ENCODE data around the gene FUBP1. TPM values are rescaled to one million over a fixed set of nuclear protein-coding genes. Genes with fewer than 3 reads are reported as not detected.
A peak's percentile ranks its signal among the peaks of the same experiment; 100 is the strongest.

The FUBP1 gene
- polyA plus RNA-seq, 3 donors: 16.5 to 47.3 (median 16.5) TPM

DNA sequence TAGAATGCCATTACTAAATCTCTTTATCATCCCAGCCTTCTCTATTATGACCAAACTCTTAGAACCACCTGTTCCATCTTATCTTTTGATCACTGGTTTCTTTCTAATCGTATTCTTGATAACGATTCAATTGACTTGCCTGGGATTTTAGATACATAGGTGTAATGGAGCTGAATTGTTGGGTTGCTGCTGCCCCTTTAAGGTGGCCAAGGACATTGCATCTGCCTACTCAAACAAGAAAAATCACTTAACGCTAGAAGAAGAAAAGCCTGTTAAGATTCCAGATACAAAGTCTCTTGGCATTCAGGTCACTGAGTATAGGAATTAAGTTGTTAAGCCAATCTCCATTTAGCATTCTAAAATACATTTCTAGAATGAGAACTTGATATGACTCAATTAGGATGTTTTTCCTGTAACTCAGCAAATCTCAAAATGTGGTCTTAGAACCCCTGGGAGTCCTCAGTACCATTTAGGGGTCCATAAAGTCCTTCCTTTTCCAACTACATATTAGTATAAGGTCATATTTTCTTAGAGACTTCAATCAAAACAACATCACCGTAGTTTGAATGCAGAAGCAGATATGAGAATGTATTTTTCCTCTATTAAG lies 78.1 kb downstream of the FUBP1 start:
- Histone ChIP-seq H4K20me1 (ENCODE audit: insufficient read depth, low read length) (no peaks in the 10 kb centered on the region), H3K9ac (ENCODE audit: insufficient read depth, low read length, poor library complexity, severe bottlenecking) (no peak overlapping the region), H3K79me2 (ENCODE audit: insufficient read depth, low read length) (no peaks in the 10 kb centered on the region), H2AFZ (ENCODE audit: insufficient read depth, low read depth, low read length, poor library complexity, severe bottlenecking) (no peak overlapping the region), H3K27me3 (ENCODE audit: control insufficient read depth in 2 of 2, insufficient read depth in 2 of 2, low read length in 2 of 2) (no peaks in the 10 kb centered on the region), H3K27ac (ENCODE audit: low read depth in 1 of 2, low read length in 2 of 2) (no peak overlapping the region), H3K36me3 (replicated peaks in 1 of 2; ENCODE audit: control insufficient read depth in 1 of 2, insufficient read depth in 2 of 2, low read length in 2 of 2) (no peaks in the 10 kb centered on the region), H3K4me1 (ENCODE audit: control insufficient read depth in 1 of 2, insufficient read depth in 2 of 2, low read length in 2 of 2) (peaks cover 4 to 5% of the 10 kb centered on the region in 2 donors), H3K4me2 (replicated peaks; ENCODE audit: extremely low read depth, low read length, poor library complexity, severe bottlenecking) (no peak overlapping the region), H3K9me3 (replicated peaks in 1 of 2; ENCODE audit: control insufficient read depth in 1 of 2, insufficient read depth in 1 of 2, low read length in 2 of 2) (no peaks in the 10 kb centered on the region), H3K4me3 (replicated peaks in 1 of 3; ENCODE audit: low read depth in 2 of 3, low read length in 3 of 3) (no peak overlapping the region)
- H3K4me3 Mint-ChIP-seq: no peak overlapping the region
- DNase-seq: no peak
- H3K27ac Mint-ChIP-seq: no peak overlapping the region
- WGBS (ENCODE audit: insufficient coverage): no CpG with 5 or more reads among the region's 4 CpGs
- TF ChIP-seq, protein P1, sequence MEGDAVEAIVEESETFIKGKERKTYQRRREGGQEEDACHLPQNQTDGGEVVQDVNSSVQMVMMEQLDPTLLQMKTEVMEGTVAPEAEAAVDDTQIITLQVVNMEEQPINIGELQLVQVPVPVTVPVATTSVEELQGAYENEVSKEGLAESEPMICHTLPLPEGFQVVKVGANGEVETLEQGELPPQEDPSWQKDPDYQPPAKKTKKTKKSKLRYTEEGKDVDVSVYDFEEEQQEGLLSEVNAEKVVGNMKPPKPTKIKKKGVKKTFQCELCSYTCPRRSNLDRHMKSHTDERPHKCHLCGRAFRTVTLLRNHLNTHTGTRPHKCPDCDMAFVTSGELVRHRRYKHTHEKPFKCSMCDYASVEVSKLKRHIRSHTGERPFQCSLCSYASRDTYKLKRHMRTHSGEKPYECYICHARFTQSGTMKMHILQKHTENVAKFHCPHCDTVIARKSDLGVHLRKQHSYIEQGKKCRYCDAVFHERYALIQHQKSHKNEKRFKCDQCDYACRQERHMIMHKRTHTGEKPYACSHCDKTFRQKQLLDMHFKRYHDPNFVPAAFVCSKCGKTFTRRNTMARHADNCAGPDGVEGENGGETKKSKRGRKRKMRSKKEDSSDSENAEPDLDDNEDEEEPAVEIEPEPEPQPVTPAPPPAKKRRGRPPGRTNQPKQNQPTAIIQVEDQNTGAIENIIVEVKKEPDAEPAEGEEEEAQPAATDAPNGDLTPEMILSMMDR (IDR thresholded peaks at IDR 0.05): peak; percentile 35
- intact Hi-C loops (cut with micrococcal nuclease): no loop called here
- H3K36me3 Mint-ChIP-seq: no peaks in the 10 kb centered on the region
- peaks cover 0 to 4% (median 0%) of the 10 kb centered on the region in 7 donors for H3K9me3 Mint-ChIP-seq
- H3K4me1 Mint-ChIP-seq: peaks cover 5% of the 10 kb centered on the region
- H3K27me3 Mint-ChIP-seq (ENCODE audit: low read depth in 3 of 3): no peaks in the 10 kb centered on the region

DNA sequence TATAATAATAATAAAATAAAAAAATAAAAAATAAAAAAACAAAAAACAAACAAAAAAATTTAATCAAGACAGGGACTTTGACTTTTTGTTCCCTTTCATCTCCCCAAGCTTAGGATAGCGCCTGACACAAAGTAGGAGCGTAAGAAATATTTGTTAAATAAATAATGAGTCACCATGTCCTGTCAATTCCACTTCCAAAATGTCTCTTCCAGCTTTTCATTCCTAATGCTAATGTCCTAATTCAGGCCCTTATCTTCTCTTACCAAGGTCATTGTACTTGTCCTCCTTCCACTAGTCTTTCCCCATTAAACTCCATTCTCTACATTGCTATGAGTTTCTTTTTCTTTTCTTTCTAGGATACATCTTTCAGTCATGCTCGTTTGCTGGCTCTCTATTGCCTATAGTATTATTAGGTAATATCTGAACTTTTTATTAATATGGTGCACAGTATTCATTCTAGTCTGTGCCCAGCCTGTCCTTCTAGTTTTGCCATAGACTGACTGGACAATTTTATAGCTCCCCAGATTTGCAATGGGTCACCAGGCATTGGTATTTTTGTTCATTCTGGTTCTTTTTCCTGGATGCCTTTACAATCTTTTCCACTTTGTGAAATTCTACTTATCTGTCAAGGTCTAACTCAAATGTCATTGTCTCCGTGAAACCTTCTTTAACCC lies 79.1 kb downstream of the FUBP1 start:
- Mint-ChIP-seq H3K9me3 (peaks cover 0 to 4% (median 0%) of the 10 kb centered on the region in 7 donors), H3K4me3 (no peak overlapping the region), H3K4me1 (no peaks in the 10 kb centered on the region), H3K36me3 (no peaks in the 10 kb centered on the region), H3K27me3 (ENCODE audit: low read depth in 3 of 3) (no peaks in the 10 kb centered on the region), H3K27ac (no peak overlapping the region)
- intact Hi-C loops (cut with micrococcal nuclease): no loop called here
- Histone ChIP-seq H3K27ac (ENCODE audit: low read depth in 1 of 2, low read length in 2 of 2) (no peak overlapping the region), H3K79me2 (ENCODE audit: insufficient read depth, low read length) (no peaks in the 10 kb centered on the region), H2AFZ (ENCODE audit: insufficient read depth, low read depth, low read length, poor library complexity, severe bottlenecking) (no peak overlapping the region), H3K4me2 (replicated peaks; ENCODE audit: extremely low read depth, low read length, poor library complexity, severe bottlenecking) (no peak overlapping the region), H3K27me3 (ENCODE audit: control insufficient read depth in 2 of 2, insufficient read depth in 2 of 2, low read length in 2 of 2) (no peaks in the 10 kb centered on the region), H3K36me3 (replicated peaks in 1 of 2; ENCODE audit: control insufficient read depth in 1 of 2, insufficient read depth in 2 of 2, low read length in 2 of 2) (no peaks in the 10 kb centered on the region), H3K9ac (ENCODE audit: insufficient read depth, low read length, poor library complexity, severe bottlenecking) (no peak overlapping the region), H3K4me3 (replicated peaks in 1 of 3; ENCODE audit: low read depth in 2 of 3, low read length in 3 of 3) (no peak overlapping the region), H4K20me1 (ENCODE audit: insufficient read depth, low read length) (no peaks in the 10 kb centered on the region), H3K4me1 (ENCODE audit: control insufficient read depth in 1 of 2, insufficient read depth in 2 of 2, low read length in 2 of 2) (no peaks in the 10 kb centered on the region), H3K9me3 (replicated peaks in 1 of 2; ENCODE audit: control insufficient read depth in 1 of 2, insufficient read depth in 1 of 2, low read length in 2 of 2) (no peaks in the 10 kb centered on the region)
- DNase-seq: no peak
- TF ChIP-seq, protein P1 (IDR thresholded peaks at IDR 0.05): no peak
- WGBS (ENCODE audit: insufficient coverage): no CpG with 5 or more reads among the region's 4 CpGs

Small RNAs within 50 kb of the gene (small RNA-seq; reads per million reads assigned to genes)
- 90.0 reads per million, percentile 96 among the genes with 10 or more reads in this experiment for gene AC103591.3 (ENCODE audit: insufficient read length, low read depth)

Other genes with a start within 250 kb of the FUBP1 start
- 10 to 100 TPM; 33.5 to 43.8 (median 34.9) TPM for gene USP33, start 219.2 kb downstream of the FUBP1 start, polyA plus RNA-seq
- gene MIGA1, start 199.4 kb downstream of the FUBP1 start, polyA plus RNA-seq: 1 to 10 TPM; 5.0 to 7.2 (median 6.5) TPM
- 1 to 10 TPM in 2 of 3 donors, under 1 TPM in 1; 0.31 to 3.5 (median 3.0) TPM for gene NEXN, start 90.4 kb downstream of the FUBP1 start, polyA plus RNA-seq
- gene DNAJB4, start 25.9 kb upstream of the FUBP1 start, polyA plus RNA-seq: 1 to 10 TPM; 2.8 to 4.0 (median 3.6) TPM
- not detected for gene GIPC2, start 66.9 kb upstream of the FUBP1 start, polyA plus RNA-seq